CD4-positive, alpha-beta T cell (primary cell): ENCODE data around the gene C7. TPM values are rescaled to one million over a fixed set of nuclear protein-coding genes. Genes with fewer than 3 reads are reported as not detected.

Experiments used
- ATAC-seq: fragments of 200-7000 bp; cut with Tn5 transposase; one replicate; pipeline ENCODE4 v1.10.0; 2022; ENCODE audit warnings: mild to moderate bottlenecking; ENCODE audit not compliant: poor library complexity
- CTCF ChIA-PET: fragments of 350-600 bp; sonication (Branson Sonifier 250); formaldehyde crosslinking; loops from one replicate; lab custom pipeline; 2021; ENCODE audit warnings: antibody characterized with exemption, inconsistent platforms; lab: Charles Lee
- POLR2A ChIA-PET: fragments of 350-600 bp; sonication (Branson Sonifier 250); formaldehyde crosslinking; loops from one replicate; lab custom pipeline; 2021; ENCODE audit warnings: antibody characterized with exemption, inconsistent platforms; lab: Charles Lee
- DNase-seq, 14 experiments: peaks; one replicate each; pipeline ENCODE4 v3.0.0-alpha.2; 2013 to 2020; ENCODE audit warnings: mixed read lengths in 2 of 14
- H3K27ac ChIP-seq, 2 donors: one replicate each; pipeline versions ENCODE4 v1.5.1 to v1.7.0; 2013; ENCODE audit warnings: low read length in 2 of 2, low read depth in 1 of 2, mild to moderate bottlenecking in 1 of 2
- H3K27me3 ChIP-seq, 2 experiments: 1 replicate in 1 of 2; 2 replicates in 1 of 2; pipeline versions ENCODE4 v1.6.1 to v1.7.0; 2013; ENCODE audit warnings: low read length in 2 of 2, control low read depth in 1 of 2, mild to moderate bottlenecking in 1 of 2, moderate library complexity in 1 of 2; ENCODE audit not compliant: insufficient read depth in 2 of 2, control insufficient read depth in 1 of 2
- H3K36me3 ChIP-seq: one replicate; pipeline ENCODE4 v1.6.1; 2013; ENCODE audit warnings: low read length, control low read depth; ENCODE audit not compliant: insufficient read depth
- H3K4me1 ChIP-seq: one replicate; pipeline ENCODE4 v1.6.1; 2013; ENCODE audit warnings: low read length, control low read depth; ENCODE audit not compliant: insufficient read depth
- H3K4me3 ChIP-seq: one replicate; pipeline ENCODE4 v1.5.1; 2013; ENCODE audit warnings: mild to moderate bottlenecking, low read length, moderate library complexity
- H3K9me3 ChIP-seq, 2 experiments: 1 replicate in 1 of 2; 2 replicates in 1 of 2; pipeline versions ENCODE4 v1.6.1 to v1.7.0; 2013; ENCODE audit warnings: low read length in 2 of 2, mild to moderate bottlenecking in 2 of 2, control low read depth in 1 of 2, moderate library complexity in 1 of 2; ENCODE audit not compliant: control insufficient read depth in 1 of 2, insufficient read depth in 1 of 2
- H3K27ac Mint-ChIP-seq: one replicate; pipeline ENCODE4 v1.8.0; 2020; ENCODE audit warnings: mixed read lengths
- H3K27me3 Mint-ChIP-seq: one replicate; pipeline ENCODE4 v1.8.0; 2021; ENCODE audit warnings: mixed read lengths
- H3K36me3 Mint-ChIP-seq: one replicate; pipeline ENCODE4 v1.8.0; 2021; ENCODE audit warnings: low read depth, mixed read lengths
- H3K4me1 Mint-ChIP-seq: one replicate; pipeline ENCODE4 v1.8.0; 2021; ENCODE audit warnings: low read depth, mixed read lengths
- H3K4me3 Mint-ChIP-seq: one replicate; pipeline ENCODE4 v1.8.0; 2020; ENCODE audit warnings: mild to moderate bottlenecking, mixed read lengths
- H3K9me3 Mint-ChIP-seq: one replicate; pipeline ENCODE4 v1.8.0; 2020; ENCODE audit warnings: mixed read lengths
- CTCF ChIP-seq: fragments of 200-600 bp; IDR thresholded peaks from one replicate; pipeline ENCODE4 v1.8.0; 2022; ENCODE audit warnings: antibody characterized with exemption, mild to moderate bottlenecking
- intact Hi-C, 2 experiments: fragments of 100-400 bp; cut with DNase I in 1 of 2; cut with micrococcal nuclease in 1 of 2; formaldehyde crosslinking; loops; one replicate each; pipeline versions ENCODE4 v1.15.1 to v1.9.0; 2023 to 2025; cut with DNase I, micrococcal nuclease
- total RNA-seq, 174 experiments: library from RNA in 2 of 174; stranded (reverse) in 2 of 174; gene quantifications; one replicate each; pipeline ENCODE4 v1.2.3 and lab custom pipeline; 2021 to 2026

C7 gene
- total RNA-seq, 2 experiments from 2014 or later: not detected

- no peak for TF ChIP-seq CTCF
- CTCF ChIA-PET: no interaction called here
- no peaks in the 10 kb centered on the region for H3K4me1 ChIP-seq
- POLR2A ChIA-PET: no interaction called here
- H3K4me3 Mint-ChIP-seq: no peak overlapping the region
- H3K4me1 Mint-ChIP-seq: no peaks in the 10 kb centered on the region
- DNase-seq (no peak), ATAC-seq (no peak)
- peaks cover 19% of the 10 kb centered on the region for H3K27me3 Mint-ChIP-seq
- intact Hi-C loops: no loop called here
- no peak overlapping the region for H3K4me3 ChIP-seq
- no peaks in the 10 kb centered on the region for H3K36me3 Mint-ChIP-seq
- no peaks in the 10 kb centered on the region for H3K9me3 ChIP-seq
- no peaks in the 10 kb centered on the region for H3K36me3 ChIP-seq
- no peak overlapping the region for H3K27ac Mint-ChIP-seq
- no peaks in the 10 kb centered on the region for H3K9me3 Mint-ChIP-seq
- H3K27me3 ChIP-seq: peaks cover 0 to 5% of the 10 kb centered on the region in 2 experiments
- no peak overlapping the region for H3K27ac ChIP-seq
Measured at GRCh38 chr5:40945111-40945510, 35.8 kb downstream of the C7 start.

GRCh38 chr5:40955313-40955712, 46.0 kb downstream of the C7 start:
- Histone ChIP-seq H3K36me3 (no peaks in the 10 kb centered on the region), H3K27ac (no peak overlapping the region), H3K27me3 (no peaks in the 10 kb centered on the region), H3K9me3 (no peaks in the 10 kb centered on the region), H3K4me1 (no peaks in the 10 kb centered on the region), H3K4me3 (no peak overlapping the region)
- Mint-ChIP-seq H3K36me3 (no peaks in the 10 kb centered on the region), H3K27me3 (peaks cover 6% of the 10 kb centered on the region), H3K27ac (no peak overlapping the region), H3K4me1 (no peaks in the 10 kb centered on the region), H3K4me3 (no peak overlapping the region), H3K9me3 (peaks cover 3% of the 10 kb centered on the region)
- no peak for DNase-seq
- ATAC-seq: no peak
- ChIA-PET POLR2A (no interaction called here), CTCF (interaction anchor here (0.7 kb wide), 1 partner anchor 402 kb away, joined by 3 read pairs; no protein-coding TSS in a partner anchor)
- TF ChIP-seq CTCF: no peak
- intact Hi-C loops: no loop called here

GRCh38 chr5:40957048-40957447, 47.8 kb downstream of the C7 start:
- POLR2A ChIA-PET: interaction anchor here (0.7 kb wide), 1 partner anchor 673 kb away, joined by 3 read pairs; no protein-coding TSS in a partner anchor
- no peak overlapping the region for H3K4me3 Mint-ChIP-seq

More at GRCh38 chr5:40957048-40957447, 47.8 kb downstream of the C7 start:
- peaks cover 3% of the 10 kb centered on the region for H3K9me3 Mint-ChIP-seq
- H3K27ac Mint-ChIP-seq: no peak overlapping the region
- H3K27me3 Mint-ChIP-seq: peaks cover 6% of the 10 kb centered on the region
- ATAC-seq (no peak), DNase-seq (no peak)
- Histone ChIP-seq H3K36me3 (no peaks in the 10 kb centered on the region), H3K4me3 (no peak overlapping the region), H3K27me3 (no peaks in the 10 kb centered on the region), H3K9me3 (no peaks in the 10 kb centered on the region), H3K4me1 (no peaks in the 10 kb centered on the region), H3K27ac (no peak overlapping the region)
- no peak for TF ChIP-seq CTCF
- no peaks in the 10 kb centered on the region for H3K4me1 Mint-ChIP-seq
- H3K36me3 Mint-ChIP-seq: no peaks in the 10 kb centered on the region
- intact Hi-C loops: no loop called here
- CTCF ChIA-PET: no interaction called here
